Epithelial cell of esophagus (primary cell): ENCODE results near the gene LTBP1.

ENCODE experiments used
- DNase-seq: peaks from one replicate; pipeline ENCODE4 v3.0.0; 2010; ENCODE audit warnings: low read depth
- H3K4me3 ChIP-seq: 2 replicates; pipeline ENCODE4 v1.5.1; 2011; ENCODE audit warnings: mild to moderate bottlenecking, low read length, control low read depth
- CTCF ChIP-seq: IDR thresholded peaks from 2 replicates; pipeline ENCODE4 v1.5.1; 2011; ENCODE audit warnings: low read depth, mild to moderate bottlenecking, low read length, control low read depth, inconsistent platforms; ENCODE audit not compliant: insufficient read depth; ENCODE audit errors: missing control alignments

The LTBP1 gene

DNA sequence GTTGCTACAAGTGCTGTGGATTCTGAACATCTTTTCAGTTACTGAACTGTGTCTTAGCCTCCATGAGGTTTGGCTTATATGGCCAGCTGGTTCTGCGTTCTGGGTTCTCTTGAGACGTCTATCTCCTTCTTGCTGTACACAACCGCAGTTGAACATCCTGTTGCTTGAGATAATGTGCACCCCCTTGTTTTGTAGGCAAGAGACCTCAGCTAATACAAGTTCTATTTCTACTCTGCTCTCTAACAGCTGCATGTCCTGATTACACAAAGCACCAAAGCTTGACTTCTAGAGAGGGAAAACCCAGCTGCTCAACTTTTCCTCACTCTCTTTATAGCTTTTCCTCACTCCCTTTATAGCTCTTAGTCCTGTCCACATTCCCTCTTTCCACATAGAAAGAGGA is 176.0 kb downstream of the LTBP1 start:
- TF ChIP-seq CTCF: no peak
- DNase-seq: no peak
- no peak overlapping the region for H3K4me3 ChIP-seq

DNA sequence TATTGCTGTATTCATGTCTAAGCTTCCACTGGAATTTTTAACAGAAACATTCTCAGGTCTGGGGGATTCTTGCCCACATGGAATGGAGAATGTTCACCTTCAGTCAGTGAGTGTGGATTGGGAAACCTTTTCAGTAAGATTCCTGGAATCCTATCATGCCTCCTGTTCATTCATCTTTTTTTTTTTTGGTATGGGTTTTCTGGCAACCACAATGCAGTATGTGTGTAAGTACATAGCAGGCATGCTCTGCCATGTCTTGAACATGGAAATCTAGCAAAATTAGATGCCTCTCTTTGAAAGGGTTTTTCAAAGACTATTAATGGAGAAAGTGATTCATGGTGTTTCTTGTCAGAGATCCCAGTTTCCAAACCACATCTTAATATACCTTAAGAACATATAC is 176.5 kb downstream of the LTBP1 start:
- DNase-seq: peak; percentile 71
- TF ChIP-seq CTCF: no peak
- no peak overlapping the region for H3K4me3 ChIP-seq

DNA sequence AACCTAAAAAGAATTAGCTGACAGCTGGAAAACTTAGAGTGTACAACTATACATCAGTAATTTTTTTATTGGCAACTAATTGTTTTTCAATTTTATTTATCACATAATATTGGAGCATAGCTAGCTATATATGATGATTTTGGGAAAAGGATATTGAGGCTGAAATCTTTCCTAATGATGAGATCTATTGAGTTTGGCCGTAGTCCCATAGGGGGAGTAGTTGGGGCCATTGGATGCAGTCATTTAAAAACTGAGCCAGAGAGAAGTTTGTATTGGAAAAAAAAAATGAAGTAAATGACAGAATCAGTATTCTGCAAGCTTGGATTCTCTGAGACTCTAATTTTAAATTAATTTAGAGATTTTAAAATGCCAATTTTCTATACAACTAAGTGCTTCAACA is 179.8 kb downstream of the LTBP1 start:
- no peak for TF ChIP-seq CTCF
- no peak for DNase-seq
- H3K4me3 ChIP-seq: no peak overlapping the region

DNA sequence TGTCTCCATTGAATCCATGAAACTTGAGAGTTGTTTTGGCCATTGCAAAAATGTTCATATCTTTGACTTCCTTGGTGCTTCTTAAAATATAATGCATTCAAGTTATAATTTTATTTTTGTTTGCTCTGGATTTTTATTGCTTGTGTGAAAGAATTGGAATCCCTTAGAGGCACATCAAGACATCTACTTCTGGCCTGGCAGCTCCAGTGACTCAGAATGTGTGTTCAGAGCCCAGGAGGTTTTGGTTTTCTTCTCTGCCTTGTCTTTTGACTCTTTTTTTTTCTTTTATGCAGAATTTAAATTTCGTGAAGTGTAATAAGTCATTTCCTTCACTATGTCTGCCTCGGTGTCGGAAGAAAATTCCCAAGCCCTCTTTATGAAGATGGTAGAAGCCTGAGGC is 180.2 kb downstream of the LTBP1 start:
- TF ChIP-seq CTCF: no peak
- H3K4me3 ChIP-seq: no peak overlapping the region
- peak; percentile 49 for DNase-seq

- no peak for TF ChIP-seq CTCF
- DNase-seq: no peak
- no peak overlapping the region for H3K4me3 ChIP-seq
Observed at GRCh38 chr2:33129263-33130053, 182.7 kb downstream of the LTBP1 start.

DNA sequence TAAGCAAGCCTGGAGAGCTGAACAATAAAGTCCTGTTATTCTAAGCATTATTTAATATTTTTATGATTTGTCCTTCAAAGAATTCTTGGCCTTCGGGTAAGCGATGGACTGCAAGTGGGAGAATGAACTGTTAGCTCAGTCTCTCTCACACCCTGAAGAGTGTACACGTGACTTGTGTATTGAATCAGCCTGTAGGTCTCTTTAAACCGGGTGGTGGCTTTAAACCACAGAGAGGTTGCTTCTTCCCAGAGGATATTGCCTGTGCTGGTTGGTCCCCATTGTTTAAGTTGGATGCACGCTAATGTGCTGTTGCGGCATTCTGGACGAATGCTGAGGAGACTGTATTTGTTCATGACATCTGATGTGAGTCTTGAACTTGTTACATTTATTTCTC is 183.3 kb downstream of the LTBP1 start:
- no peak for DNase-seq
- H3K4me3 ChIP-seq: no peak overlapping the region
- TF ChIP-seq CTCF: no peak

DNA sequence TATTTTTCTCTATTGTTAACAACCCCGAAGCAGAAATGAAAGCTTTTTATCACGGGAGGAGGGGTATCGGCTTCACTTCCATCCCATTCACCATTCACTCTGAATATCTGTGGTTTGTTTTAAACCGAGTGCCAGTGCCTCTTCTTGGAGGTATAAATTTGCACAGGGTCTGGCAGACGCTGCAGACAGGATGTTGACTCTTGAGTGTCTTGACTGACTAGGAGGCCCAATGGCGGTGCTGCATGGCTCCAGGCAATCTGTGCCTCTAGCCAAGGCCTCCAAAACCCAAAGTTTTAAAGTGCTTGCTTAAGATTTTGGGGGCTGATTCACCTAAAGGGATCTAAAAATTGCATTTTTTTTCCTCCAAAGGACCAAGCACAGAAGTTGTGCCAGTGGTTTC is 183.8 kb downstream of the LTBP1 start:
- no peak for TF ChIP-seq CTCF

More for the DNA sequence above, 183.8 kb downstream of the LTBP1 start:
- no peak for DNase-seq
- no peak overlapping the region for H3K4me3 ChIP-seq
